ENCODE results near the gene STRN.
"Not testable (repeated sequence)": the region's sequence is repeated elsewhere in the genome, so short reads cannot be mapped to it uniquely, and the experiment has no call there.

STRN gene

DNA sequence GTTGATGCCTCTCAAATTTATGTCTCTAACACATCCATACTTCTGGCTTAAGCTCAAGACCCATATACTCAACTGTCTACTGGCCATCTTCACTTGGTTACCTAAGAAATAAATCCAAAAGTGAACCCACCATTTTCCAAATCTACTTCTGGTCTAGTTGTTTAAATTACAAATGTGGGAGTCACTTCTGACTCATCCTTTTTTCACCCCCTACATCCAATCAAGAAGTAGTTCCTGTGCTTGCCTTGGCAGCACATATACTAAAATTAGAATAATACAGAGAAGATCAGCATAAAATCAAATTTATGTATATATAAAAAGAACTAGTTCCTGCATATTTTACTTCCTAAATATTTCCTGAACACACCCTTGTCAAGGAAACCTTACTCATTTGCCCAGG is 53.6 kb downstream of the STRN start:
- no peak for DNase-seq (ENCODE audit: low read depth in 3 of 3)

DNA sequence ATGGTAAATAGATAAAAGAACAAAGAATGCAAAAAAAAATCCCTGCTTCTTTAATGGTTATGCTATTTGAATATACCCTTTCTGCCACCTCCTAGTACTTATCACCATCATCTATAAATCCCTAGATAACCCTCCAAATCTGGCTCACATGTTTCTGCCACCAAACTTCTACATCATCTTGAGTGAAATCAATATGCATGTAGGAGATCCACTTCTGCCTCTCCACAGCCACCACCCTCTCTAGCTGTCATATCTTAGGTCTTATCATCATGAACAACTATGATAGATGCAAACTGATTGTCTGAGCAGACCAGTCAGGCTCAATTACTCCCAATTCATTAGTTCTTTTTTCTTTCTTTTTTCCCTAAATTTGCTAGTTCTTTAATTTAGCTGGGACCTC is 55.3 kb downstream of the STRN start:
- DNase-seq (ENCODE audit: low read depth in 3 of 3) = no peak

DNA sequence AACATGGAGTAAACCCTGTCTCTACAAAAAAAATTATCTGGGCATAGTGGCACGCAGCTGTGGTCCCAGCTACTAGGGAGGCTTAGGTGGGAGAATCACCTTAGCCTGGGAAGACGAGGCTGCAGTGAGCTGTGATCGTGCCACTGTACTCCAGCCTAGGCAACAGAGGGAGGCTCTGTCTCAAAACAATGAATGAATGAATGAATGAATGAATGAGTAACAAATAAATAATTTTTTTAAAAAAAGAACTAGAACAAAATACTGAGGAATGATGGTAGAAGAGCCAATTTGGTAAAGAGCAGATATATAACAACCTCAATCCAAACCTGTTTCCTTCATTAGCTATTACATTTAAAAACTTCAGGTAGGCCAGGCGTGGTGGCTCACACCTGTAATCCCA is 60.1 kb downstream of the STRN start:
- DNase-seq (ENCODE audit: low read depth in 3 of 3) = no peak

DNA sequence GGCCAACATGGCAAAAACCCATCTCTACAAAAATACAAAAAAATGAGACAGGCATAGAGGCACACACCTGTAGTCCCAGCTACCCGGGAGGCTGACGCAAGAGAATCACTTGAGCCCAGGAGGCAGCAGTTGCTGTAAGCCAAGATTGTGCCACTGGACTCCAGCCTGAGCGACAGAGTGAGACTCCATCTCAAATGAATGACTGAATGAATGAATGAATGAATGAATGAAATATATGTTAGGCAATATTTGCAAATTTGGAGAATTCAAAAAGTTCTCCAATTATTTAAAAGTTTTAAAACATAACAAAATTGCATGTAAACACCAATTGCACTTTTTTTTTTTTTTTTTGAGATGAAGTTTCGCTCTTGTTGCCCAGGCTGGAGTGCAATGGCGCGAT is 61.7 kb downstream of the STRN start:
- DNase-seq (ENCODE audit: low read depth in 3 of 3) = no peak

DNA sequence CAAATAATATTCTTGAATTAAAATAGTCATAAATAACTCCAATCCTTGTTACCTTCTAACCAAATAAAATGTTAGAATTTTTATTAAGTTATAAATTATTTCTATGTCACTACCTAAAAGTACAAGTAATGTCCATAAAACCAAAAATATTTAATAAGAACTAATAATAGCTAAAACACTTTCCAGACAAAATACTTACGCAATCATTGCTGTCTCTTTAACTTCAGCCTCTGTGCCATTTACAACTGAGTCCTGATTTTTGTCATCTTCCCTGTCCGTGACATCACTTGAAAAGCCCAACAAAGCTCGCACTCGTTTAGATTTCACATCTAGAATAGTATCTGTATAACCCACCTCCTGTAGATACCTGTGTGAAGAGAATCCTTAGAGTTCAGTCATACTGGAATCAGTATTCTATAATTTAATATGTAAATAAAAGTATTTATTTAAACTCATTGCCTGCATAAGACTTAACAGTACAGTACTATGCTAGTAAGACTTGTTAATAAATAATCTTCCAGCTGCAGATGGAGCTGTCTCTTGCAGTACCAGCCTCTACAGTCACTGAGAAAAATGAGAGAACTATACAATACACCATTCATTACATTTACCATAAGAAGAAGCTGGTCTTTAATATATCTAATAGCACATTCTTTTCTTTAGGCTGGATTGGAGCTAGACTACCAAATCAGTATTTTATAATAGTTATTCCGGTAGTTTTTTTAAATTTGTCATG is 63.8 kb downstream of the STRN start:
- no peak for DNase-seq (ENCODE audit: low read depth in 3 of 3)

DNA sequence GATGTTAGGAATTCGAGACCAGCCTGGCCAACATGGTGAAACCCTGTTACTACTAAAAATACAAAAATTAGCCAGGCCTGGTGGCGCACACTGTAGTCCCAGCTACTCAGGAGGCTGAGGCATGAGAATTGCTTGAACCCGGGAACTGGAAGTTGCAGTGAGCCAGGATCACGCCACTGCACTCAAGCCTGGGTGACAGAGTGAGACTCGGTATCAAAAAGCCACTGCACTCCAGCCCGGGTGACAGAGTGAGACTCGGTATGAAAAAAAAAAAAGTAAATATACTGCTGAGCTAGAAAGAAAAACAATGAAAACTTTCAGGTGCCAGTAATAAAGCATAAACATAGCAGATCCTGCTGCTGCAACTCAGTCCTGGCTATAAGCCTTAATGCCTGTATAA is 73.5 kb downstream of the STRN start:
- DNase-seq (ENCODE audit: low read depth in 3 of 3) = no peak

DNA sequence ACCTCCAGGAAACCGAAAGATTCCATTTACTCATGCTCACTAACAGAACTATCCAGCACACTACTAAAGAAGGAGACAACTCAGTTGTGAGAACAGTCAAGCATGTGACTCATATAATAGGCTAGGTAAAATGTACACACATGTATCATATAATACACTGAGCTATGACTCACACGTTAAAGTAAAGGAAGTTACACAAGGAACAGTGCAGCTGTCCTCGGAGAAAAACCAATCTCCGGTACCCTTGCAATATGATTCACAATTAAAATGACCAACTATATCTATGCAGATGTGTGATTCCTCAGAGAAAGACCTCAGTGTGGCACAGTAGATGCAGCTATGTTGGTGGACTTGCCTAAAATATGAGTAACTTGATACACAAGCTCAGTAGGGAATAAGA is 76.5 kb downstream of the STRN start:
- no peak for DNase-seq (ENCODE audit: low read depth in 3 of 3)

DNA sequence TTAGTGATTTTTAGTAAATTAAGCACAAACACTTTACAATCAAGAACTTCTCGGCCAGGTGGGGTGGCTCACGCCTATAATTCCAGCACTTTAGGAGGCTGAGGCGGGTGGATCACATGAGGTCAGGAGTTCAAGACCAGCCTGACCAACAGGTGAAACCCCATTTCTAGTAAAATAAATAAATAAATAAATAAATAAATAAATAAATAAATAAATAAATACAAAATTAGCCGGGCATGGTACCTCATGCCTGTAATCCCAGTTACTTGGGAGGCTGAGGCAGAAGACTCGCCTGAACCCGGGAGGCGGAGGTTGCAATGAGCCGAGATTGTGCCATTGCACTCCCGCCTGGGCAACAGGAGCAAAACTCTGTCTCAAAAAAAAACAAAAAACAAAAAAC is 79.2 kb downstream of the STRN start:
- DNase-seq (ENCODE audit: low read depth in 3 of 3) = not testable (repeated sequence)

DNA sequence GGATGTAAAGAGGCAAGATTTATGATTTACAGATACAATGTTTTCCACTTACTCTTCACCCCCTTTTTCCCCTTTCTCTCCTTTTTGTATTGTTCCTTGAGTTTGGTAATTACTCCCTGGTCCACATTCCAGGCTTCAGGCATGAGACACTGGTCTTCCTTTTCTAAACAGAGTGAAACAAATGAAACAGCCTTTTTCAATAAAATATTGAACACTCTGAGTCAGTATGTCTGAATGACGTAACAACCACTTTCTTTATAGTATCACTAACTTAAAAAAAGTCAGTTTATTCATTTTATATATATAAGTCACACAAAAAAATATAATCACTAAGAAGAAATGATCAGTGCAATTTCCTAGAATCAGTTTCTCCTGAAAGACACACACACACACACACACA is 79.7 kb downstream of the STRN start:
- DNase-seq (ENCODE audit: low read depth in 3 of 3) = no peak

DNA sequence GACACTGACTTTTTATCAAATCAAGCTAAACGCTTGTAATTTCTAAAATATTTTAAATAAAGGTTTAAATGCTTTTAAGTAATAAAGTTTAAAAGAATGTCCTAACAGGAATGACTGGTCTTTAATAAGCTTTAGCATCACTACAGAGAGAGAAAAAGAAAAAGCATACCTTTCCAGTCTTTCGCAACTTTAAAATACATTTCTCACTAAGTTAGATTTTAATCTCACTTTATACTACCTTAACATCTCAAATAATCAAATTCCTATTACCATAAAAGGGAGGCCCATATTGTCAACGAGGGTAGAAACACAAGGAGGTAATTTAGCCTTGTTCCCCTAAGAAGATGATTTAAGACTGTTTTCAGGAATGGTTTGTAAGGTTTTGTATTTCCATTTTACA is 80.7 kb downstream of the STRN start:
- no peak for DNase-seq (ENCODE audit: low read depth in 3 of 3)

DNA sequence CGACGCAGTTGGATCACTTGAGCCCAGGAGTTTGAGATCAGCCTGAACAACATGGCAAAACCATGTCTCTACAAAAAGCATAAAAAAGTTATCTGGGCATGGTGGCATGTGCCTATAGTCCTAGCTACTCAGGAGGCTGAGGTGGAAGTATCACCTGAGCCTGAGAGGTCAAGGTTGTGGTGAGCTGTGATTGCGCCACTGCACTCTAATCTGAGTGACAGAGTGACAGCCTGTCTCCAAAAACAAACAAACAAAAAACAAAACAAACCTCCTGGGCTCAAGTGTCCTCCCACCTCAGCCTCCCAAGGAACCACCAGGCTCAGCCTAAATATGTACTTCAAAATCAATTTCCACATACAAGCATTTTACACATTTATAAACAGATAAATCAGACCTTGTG is 83.8 kb downstream of the STRN start:
- DNase-seq (ENCODE audit: low read depth in 3 of 3) = no peak

DNA sequence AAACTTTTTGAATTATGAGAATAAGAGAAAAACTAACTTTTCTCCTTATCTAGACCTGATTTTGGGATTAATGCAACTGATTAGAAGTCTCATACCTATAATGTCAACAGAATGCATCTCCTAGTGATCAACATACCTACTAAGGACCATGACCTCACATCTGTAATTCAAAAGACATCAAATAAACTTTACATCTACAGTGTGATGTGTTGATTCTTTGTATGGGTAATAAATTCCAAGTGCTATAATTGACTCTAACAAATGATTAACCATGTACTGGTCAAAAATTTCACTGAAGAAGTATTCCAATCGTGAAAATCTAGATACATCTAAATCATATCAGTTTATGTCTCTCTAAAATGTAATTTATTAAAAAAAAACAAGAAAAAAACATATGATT is 84.5 kb downstream of the STRN start:
- no peak for DNase-seq (ENCODE audit: low read depth in 3 of 3)

DNA sequence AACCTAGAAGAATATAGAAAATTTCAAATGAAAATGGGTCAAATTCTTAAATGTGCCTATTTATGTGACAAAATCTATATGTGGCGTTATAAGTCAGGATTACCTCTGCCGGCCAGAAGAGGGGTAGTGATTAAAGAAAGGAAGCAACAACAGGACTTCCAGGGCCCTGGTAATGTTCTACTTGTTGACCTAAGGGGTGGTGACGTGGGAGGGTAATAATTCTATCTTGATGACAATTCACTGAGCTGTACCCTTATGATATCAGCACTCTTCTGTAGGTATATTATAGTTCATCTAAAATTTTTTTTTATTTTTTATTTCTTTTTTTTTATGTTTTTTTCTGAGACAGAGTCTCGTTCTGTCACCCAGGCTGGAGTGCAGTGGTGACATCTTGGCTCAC is 87.9 kb downstream of the STRN start:
- DNase-seq (ENCODE audit: low read depth in 3 of 3) = no peak

DNA sequence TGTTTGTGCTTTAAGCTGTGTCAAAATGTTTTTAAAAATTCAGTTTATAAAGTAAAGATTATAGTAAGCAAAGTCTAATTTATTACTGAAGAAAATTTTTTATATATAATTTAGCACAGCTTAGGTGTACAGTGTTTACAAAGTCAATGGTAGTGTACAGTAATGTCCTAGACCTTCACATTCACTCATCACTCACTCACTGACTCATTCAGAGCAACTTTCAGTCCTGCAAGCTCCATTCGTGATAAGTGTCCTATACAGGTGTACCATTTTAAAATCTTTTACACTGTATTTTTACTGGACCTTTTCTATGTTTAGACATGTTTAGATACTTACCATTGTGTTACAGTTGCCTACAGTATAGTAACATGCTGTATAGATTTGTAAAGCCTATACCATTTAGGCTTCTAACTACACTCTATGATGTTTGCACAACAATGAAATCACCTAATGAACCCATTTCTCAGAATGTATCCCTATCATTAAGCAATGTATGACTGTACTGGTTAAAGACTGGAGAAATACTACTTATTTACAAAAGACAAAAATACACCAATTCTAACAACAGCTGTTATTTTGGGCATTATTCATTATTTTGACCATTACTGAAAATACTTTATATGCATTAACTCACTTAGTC is 95.1 kb downstream of the STRN start:
- DNase-seq (ENCODE audit: low read depth in 3 of 3) = no peak

DNA sequence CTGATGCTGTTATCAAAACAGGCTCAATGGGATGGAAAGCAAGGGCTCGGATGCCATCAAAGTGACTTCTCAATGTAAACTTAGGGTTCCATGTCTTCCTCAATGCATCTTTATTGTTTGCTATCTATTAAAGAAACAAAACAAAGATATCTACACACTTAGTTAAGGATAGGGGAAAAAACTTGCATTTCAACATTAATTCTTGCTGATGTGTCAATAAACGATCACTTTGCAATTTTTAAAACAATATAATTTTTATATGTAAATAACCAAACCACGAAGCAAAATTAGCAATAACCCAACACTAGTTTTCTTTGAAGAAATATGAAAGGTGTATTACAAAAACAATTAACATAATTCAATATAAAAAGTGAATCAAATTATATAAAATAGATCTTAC is 96.7 kb downstream of the STRN start:
- no peak for DNase-seq (ENCODE audit: low read depth in 3 of 3)

DNA sequence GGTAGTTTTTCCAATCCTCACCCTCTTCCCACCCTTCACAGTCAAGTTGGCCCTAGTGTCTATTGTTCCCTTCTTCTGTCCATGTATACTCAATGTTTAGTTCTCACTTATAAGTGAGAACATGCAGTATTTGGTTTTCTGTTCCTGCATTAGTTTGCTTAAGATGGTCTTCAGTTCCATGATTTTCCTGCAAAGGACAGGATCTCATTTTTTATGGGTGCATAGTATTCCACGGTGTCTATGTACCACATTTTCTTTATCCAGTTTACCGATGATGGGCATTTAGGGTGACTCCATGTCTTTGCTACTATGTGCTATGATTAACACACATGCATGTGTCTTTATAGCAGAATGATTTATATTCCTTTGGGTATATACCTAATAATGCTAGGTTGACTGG is 104.4 kb downstream of the STRN start:
- DNase-seq (ENCODE audit: low read depth in 3 of 3) = no peak

DNA sequence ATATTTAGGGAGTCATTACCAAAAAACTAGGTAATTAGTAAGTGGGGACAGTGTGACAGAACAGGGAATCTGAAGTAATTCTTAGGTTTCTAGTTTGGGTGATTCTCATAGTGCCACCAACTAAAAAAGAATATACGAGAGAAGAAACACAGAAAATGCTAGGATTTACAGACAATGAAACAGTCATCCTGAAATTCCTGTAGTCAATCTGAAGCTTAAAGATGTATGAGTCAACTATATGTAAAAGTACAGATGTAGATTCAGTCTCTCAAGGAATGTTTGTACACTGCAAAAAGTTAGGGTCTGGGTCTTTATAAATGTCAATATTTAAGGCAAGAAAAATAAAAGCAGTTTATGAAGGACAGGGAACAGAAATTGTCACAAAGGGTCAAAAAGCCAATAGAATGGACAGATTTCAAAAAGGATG is 107.0 kb downstream of the STRN start:
- no peak for DNase-seq (ENCODE audit: low read depth in 3 of 3)

DNA sequence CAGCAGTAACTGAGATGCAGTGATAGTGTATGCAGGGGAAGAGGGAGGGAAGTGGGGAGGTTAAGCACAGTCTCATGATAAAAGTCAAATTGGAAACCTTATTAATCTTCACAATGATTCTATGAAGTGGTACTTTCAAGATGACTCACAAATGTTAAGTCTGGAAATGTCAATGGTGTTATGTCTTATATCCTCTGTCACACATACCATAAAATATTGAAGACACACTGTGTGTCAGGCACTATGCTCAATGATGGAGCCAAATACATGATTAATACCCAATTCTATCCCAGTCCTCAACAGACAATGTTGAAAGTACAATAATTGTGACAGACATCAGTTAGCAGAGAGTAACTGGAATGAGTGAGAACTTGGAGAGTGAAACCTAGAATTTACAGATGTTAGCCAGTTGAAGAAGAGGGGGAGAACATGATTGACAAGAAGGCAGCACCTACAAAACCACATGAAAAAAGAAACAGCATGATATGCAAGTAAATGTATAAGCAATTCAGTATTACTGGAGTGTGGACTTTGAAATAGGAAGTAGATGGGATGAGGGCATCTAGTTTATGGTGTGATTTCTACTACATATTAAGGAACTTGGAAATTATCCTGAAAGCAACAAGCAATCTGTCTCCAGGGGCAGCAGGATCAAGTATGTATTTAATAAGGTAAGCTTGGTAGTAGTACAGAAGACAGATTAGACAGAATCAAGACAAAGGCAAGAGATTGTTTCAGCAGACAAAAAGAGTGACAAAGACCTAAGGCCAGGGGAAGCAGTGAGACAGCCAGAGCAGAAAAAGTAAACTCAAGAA is 107.6 kb downstream of the STRN start:
- no peak for DNase-seq (ENCODE audit: low read depth in 3 of 3)

DNA sequence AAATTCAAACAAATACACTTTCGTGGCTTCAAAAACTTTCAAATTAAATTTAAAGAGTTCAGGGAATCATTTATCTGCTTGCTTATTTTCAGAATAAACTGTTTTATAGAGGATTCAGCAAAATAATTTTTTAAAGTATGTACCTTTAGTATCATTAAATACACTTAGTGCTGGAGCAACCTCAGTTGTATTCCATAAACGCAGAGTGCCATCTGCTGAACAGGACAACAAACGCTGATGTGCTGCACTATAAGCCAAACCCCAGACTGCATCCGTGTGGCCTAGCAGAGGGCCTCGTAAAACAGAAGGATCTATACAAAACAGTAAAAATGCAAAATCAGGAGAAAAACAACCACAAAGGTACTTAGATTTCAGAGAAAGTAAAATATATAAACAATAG is 108.6 kb downstream of the STRN start:
- DNase-seq (ENCODE audit: low read depth in 3 of 3) = no peak

DNA sequence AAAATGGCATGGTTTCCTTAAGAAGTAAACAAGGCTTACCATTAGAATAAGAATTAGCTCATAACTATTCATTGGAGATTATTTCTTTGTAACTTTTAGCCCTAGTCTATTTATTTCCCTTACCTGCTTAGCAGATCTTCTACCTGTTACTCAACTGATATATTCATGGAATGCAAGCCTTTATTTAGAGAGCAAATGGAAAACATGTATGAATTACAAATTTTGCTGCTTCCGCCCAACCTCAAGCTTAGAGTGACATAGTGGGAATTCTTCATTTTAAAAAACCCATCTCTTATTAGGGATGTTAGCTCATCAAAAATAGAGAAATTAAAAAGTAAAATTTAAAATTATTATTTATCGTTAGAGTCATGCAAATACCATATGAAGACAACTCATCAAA is 110.9 kb downstream of the STRN start:
- DNase-seq (ENCODE audit: low read depth in 3 of 3) = no peak

DNA sequence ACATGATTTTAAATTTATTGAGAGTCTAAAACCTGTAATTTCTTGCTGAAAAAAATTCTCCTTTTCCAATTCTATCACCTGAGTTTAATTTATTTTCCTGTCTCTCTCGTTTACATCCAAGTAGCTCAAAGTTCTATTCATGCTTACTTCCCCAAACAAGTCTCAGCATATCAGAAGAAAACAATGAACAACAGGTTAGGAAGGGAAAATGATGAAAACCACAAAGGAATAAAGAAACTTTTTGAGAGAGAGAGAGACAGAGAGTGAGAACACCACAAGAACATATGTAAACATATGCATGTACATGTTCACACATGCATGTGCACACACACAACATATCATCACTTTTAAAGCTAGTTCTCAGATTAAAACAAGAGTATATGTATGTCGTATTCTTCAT is 112.1 kb downstream of the STRN start:
- no peak for DNase-seq (ENCODE audit: low read depth in 3 of 3)

DNA sequence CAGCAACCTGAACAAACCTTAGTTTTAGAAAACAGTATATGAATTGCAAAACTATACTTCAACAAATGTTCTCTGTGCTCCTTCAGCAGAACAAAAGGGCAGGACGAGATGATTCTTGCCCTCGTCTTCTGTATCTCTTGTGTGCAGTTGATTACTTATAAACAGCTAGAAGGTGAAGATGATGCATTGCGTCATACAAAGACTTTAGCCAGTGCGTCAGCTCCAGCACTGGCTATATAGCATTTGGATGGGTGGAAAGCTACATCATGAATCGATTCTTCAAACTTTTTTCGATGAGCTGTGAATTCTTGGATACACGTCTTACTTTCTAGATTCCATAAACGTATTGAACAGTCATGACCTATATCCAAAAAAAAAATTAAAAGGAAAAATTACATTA is 117.1 kb downstream of the STRN start:
- no peak for DNase-seq (ENCODE audit: low read depth in 3 of 3)

DNA sequence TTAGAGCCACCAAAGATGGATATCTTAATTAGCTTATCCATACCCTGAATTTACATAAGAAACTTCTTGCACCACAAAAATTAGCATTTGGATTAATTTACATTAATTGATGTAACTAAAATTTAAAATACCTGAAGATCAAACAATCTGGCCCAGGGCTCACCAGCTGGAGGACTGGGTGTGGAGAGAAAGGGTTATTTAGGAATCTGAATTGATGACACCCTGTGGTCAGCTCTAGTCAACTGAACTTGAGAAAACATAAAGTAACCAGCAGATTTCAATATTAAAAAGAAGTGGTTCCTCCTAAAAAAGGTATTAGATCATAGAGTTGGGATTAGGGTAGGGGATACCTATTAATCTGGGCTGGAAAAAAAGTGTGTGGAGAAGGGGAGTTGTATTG is 122.5 kb downstream of the STRN start:
- no peak for DNase-seq (ENCODE audit: low read depth in 3 of 3)
